Measurements from ENCODE around the gene ASPA.
A peak's percentile ranks its signal among the peaks of the same experiment; 100 is the strongest.
"Not testable (repeated sequence)": the region's sequence is repeated elsewhere in the genome, so short reads cannot be mapped to it uniquely, and the experiment has no call there.

ASPA gene

DNA sequence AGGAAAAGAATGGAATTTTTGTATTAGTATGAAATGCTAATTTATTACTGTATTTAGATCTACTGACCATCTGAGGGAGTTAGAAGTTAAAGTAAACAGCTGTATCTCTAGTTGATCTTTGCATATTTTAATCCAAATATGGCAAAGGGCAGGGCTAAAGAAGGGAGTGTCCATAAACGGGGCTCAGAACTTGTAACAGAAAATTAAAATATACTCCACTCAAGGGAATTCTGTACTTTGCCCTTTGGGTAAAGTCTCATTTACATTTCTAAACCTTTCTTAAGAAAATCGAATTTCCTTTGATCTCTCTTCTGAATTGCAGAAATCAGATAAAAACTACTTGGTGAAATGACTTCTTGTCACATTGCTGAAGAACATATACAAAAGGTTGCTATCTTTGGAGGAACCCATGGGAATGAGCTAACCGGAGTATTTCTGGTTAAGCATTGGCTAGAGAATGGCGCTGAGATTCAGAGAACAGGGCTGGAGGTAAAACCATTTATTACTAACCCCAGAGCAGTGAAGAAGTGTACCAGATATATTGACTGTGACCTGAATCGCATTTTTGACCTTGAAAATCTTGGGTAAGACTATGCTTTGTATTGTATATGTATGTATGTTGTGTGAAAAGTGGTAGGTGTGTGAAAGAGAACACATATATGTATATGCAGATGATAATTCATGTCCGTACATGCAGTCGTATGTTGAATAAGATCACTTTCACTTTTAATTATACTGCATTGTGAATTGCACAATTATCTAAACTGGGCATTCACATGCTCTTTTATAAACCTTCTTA is at the start of gene ASPA:
ASPA (plus strand) TSS at position 186 of the 799 bp plus-strand sequence; CDS start at position 349, 163 bp downstream.
- DNase-seq = no peak

DNA sequence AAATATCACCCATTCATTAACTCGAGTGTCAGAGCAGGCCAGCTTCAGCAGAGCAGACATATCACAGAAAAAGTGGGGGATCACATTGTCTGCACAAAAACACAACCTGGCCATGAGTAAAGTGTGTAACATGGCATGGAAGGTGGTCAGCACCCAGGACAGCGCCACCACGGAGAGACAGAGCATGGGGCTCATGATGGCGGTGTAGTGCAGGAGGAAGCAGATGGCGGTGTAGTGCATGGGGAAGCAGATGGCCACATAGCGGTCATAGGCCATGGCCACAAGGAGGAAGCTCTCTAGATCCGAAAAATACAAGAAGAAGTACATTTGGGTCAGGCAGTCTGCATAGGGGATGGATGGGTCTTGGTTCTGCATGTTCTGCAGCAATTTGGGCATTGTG is 42.6 kb upstream of the ASPA start:
- DNase-seq = peak; percentile 43

DNA sequence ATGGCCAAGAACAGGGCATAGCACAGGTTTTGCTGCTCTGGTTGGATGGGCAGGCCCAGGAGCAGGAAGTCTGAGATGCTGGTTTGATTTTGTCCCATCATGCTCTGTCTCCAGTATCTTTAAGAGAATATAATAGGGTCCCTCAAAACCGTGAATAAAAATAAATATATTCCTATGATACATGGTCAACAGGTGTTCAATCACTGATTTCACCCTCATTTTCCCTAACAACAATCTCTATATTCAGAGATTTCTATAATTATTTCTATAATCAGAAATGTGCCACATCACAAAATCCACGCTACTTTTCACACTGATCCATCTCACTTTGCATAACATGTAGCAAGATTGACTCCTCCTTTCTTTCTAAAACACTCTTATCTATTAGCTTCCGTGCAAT is 42.1 kb upstream of the ASPA start, which contains the start of gene OR1E2:
OR1E2 (minus strand) TSS at position 101 of the 400 bp plus-strand sequence; CDS start at position 101, 0 bp downstream.
- DNase-seq = no peak

DNA sequence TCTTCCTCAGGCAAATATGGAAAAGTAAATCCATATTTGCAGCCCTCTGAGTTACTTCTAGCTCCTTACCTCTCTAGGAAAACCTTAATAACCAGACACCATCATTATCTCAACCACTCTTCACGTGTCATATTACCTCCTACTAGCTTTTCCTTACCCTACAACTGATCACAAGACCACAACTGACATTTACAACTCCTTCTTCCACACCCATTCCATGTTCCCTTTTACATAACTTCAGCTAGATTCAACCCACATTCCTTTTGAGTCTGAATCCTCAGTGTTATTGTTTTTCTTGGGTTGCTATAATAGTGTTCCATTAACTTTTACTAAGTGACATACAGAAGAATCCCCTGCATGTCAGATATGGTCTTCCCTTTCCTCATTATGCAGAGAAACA is 37.4 kb upstream of the ASPA start:
- DNase-seq = no peak

DNA sequence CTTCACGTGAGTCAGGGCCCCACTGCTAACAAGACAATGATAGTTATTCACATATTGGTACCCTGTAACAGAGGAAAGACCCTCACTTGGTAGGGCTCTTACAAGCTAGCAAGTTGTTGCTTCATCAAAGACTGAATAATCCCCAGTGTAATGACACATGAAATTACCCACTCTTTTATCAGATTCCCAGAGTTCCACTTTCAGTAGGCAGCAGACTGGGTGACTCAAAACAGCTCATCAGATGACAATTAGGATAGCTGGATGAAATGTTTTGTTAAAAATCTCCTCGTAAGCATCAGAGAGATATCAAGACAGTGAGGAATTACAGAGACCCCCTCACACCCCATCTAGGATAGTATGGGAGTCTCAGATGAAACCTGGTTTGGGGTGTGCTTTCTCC is 35.3 kb upstream of the ASPA start:
- DNase-seq = no peak

DNA sequence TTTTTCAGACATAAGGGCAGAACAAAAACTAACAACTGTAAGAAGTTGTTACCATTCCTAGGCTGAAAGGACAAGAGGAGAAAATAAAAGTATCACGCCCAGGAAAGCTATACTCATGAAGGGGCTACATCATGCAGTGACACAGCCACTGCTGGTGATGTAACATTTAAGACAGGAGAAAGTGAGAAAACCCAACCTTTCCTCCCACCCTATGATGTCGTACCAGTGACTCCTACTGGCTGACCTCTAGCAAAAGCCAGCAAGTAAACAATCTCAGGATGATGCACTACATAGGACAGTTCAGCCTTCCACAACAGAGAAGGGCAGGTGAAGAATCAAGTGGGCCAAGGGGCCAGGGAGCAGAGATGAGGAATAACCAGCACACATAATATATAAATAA is 28.2 kb upstream of the ASPA start:
- no peak for DNase-seq

DNA sequence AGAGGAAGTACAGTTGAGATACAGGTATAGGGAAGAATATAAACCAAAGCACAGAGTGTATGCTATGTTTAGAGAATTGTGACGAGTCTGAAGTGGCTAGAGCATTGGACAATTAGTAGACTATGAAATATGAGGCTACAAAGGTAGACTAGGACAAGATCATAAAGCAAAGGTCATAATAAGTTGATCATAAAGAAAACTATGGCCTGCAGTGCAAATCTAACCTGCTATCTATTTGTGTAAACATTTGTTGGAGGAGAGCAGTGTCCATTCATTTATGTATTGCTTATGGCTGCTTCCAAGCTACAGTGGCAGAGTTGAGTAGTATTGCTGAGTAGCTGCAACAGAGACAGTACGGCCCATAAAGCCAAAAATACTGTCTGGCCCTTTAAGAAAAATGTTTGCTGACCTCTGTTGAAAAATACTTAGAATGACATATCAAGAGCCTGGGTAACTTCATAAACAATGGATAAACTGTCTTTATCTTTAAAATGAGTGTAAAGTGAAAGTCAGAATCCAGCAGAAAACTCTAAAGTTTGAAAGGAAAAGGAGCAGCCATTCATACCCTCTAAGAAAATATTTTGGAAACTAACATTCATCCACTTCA is 27.6 kb upstream of the ASPA start:
- DNase-seq = no peak

DNA sequence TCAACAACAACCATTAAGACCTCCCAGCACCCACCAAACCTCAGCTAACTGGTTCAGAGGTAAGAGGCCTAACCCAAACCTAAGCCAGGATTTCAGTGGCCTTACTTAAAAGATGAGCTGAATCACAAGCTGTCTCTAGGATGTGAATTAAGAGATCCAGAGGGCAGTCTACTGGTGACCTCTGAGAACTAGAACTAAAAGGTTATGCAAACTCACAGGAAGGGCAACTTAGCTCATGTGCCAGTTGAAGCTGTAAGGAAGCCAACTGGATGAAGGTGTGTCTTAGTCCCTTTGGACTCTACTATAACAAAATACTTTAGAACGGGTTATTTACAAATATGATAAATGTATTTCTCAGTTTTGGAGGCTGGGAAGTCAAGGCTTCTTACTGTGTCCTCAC is 9.4 kb upstream of the ASPA start:
- DNase-seq = not testable (repeated sequence)

DNA sequence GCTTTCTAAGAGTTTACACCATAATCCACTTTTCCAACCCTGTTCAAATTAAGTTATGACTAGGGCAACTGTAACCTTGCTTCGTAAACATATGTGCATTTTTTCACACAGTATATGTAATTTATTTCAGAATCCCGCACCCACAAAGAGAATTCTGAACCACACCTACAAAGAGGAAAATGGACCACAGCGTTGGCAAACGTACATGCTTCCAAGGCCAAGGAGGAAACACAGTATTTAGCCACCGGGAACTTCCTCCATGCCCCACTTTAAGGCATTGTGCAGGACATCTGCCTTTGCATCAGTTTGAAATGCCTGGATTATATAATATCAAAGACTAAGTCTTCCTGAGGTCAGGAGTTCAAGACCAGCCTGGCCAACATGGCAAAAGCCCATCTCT is 6.3 kb upstream of the ASPA start:
- DNase-seq = no peak

DNA sequence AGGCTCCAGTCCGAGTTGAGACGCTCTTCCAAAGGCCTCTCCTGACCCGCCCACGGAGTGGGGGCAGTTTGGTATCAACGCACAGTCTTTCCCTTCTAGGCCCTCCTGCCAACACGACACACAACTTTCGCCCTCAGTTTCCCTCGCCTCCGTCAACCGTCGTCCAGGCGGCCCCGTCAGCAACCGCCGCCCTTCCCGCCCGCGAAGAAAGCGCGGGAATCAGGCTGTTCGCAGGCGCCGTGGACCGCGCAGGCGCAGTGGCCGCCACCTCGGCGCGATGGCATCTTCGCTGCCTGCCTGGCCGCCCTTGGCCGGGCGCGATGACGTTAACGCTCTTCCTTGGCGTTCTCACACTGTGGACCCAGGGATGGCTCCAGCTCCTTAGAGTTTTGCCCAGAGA is 4.2 kb upstream of the ASPA start, which contains the start of gene SPATA22:
SPATA22 (minus strand) TSS at position 221 of the 400 bp plus-strand sequence. CDS start 2,494 bp downstream, outside the sequence.
- no peak for DNase-seq

DNA sequence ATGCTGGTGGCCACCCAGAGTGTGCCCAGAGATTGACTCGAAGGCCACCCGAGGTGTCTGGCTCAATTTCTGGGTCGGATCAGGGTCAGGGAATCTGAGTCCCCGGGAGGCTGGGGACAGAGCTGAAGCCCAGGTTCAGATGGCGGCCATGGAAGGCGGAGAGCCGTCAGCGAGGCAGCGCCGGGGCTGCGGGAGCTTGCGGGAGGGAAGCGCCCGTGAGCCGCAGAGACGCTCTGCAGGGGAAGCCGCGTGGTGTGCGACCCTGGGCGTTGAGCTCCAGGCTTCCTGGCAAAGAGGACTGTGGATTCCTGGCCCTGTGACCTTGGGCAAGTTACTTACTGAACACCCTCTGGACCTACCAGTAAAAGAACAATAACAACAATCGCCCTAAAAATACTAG is 3.7 kb upstream of the ASPA start:
- DNase-seq = no peak

DNA sequence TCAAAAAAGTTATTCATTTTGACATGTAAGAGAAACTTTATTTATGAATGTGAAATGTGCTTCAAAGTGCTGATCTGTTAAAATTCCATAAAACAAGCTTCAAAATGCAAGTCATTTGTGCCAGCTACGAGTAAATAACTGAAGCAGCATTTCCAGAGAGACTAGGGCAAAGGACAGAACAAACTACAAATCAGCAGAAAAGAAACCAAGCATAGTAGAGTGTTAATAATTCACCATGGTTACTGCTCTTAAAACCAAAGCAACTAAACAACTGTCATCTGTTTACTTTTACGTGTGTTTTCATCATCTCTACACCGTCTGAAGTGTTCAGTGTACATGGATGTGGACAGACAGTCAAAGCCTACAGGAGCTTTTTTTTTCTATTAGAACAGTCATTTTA is 1.6 kb upstream of the ASPA start:
- peak; percentile 41 for DNase-seq

DNA sequence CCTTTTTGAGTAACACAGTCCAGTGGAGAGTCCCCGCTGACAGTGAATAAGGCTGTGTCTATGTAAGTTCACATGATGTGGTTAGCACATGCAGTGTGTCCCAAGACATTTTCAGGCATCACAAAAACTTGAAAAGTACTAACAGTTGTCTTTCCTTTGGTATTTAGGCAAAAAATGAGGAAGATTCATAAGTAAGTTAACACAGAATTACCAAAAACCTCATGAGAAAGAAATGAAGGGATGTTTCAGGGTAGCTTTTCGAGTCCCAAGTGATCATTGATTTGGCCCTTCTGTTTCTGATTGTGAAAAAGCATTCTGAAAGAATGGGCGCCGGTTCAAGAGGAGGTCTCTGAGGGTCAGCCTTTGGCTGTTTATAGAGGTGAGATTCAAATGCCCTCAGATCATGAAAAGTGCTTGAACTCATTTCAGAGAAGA is 529 bp upstream of the ASPA start:
- no peak for DNase-seq

DNA sequence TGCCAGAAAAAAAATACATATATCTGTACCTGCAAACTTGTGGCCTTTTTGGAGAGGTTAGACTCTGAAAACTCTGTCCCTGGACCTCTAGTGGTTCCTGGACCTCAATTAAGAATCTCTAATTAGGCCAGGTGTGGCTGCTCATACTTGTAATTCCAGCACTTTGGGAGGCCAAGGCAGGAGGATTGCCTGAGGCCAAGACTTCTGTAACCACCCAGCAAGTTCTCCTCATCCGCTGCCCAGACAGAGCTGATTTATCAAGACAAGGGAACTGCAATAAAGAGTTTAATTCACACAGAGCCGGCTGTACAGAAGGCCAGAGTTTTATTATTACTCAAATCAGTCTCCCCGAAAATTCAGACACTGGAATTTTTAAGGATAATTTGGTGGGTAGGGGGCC is 4.2 kb downstream of the ASPA start:
- DNase-seq = no peak

DNA sequence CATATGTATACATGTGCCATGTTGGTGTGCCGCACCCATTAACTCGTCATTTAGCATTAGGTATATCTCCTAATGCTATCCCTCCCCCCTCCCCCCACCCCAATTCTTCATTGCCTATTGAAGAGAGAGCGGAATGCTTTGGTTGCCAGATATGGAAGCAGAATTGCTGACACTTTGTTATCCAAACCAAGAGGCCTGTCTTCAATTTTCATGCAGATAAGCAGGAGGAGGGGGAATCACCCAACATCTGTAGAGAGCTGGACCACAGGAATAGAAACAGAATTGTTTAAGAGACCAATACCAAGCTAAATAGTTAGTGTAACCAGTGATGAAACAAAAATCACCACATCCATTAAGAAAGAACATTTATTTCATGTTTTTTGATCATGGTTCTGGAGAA is 7.1 kb downstream of the ASPA start:
- DNase-seq = no peak

DNA sequence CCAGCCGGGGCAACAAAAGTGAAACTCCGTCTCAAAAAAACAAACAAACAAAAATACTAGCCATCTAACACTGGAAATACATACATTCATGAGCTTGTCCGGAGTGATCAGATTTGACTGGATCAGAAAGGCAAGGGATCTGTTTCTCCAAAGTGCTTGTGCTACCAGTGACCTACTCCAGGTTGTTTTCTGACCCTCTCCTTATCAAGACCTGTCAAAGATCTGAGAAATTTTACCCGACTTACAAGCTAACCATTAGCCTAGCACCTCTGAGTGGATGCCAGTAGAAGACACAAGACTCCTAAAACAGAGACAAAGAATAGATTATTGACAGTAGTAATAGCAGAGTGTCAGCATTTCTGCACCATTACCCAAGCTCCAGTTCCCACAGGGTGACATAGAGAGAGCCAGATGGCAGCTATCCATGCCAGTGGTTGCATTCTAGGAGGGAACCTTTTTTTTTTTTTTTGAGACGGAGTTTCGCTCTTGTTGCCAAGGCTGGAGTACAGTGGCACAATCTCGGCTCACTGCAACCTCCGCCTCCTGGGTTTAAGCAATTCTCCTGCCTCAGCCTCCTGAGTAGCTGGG is 9.8 kb downstream of the ASPA start:
- DNase-seq = peak; percentile 31

DNA sequence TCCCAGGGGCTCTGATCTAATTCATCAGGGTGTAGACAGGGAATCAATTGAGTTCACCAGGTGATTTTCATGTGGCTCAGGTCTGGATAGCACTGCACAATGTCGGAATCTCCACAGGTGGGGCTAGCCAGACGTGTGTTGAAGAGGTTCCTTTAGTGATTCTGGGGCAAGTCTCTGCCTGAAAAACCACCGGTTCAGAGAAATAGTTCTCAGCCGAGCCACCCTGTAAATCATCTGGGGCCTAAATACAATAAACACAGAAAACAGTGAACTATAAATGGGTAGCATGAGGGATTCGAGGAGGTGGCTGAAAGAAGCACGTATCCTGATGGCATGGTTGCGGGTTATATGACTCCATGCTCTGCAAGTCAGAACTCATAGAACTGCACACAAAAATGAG is 21.3 kb downstream of the ASPA start:
- DNase-seq = no peak

DNA sequence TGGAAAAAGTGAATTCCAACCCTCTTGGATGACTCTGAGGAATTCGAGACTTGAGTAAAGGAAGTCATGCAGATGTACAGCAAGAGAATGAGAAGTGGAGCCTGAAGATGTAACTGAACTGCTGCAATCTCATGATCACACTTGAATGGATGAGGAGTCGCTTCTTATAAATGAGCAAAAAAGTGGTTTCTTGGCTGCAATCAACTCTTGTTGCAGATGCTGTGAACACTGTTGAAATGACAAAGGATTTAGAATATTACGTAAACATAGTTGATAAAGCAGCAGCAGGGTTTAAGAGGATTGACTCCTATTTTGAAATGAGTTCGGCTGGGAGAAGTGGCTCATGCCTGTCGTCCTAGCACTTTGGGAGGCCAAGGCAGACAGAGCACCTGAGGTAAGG is 25.5 kb downstream of the ASPA start:
- no peak for DNase-seq

DNA sequence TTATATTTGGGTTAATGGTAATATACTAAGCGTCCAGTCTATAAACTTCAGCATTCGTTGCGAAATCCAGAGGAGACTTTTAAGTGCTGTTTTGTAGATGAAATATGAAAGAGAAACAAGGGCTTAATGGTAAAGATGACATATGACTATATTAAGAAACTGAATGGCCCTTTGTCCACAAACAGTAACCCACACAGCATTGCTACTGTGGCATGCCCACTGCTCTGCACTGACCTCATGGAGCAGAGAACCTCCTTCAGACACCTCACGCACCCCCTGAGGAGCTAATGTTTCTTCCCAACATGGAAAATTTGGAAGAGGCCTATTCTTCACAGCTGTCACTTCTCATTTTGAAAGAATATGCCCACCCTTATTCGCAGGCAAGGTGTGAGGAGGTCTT is 26.7 kb downstream of the ASPA start:
- no peak for DNase-seq

DNA sequence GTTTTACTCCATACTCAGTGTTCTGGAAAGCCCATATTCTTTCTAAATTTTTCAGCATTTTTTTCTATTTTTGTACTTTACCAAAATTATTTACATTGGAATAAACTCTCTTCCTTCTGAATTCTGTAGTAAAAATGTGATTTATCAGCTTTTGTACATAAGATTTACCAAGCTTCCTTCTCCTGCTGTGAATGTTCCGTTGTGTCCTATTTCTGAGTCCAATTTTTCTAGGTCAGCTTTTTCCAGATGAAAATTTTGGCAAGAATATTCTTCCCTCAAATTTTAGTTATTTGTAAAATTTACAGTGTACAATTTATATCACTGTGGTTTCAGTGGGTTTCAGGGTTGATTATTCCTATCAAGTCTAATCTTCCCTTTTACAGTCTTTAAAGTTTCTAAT is 27.5 kb downstream of the ASPA start:
- no peak for DNase-seq

DNA sequence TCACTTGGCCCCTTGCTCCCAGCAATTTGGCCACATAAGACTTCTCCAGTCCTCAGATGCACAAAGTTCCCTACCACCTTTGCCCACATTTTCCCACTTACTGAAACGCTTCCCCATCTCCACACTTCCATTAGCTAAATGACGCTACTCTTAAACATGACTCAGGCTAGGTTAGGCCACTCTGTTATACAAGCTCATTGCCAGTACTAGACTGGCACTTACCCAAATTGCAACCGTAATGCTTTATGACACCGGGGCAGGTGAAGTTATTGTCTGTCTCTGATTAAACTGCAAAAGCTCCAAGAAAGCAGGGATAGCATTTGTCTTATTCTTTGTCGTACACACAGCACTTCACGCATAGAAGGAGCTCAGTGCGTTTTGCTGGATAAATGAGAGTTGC is 29.2 kb downstream of the ASPA start:
- no peak for DNase-seq

DNA sequence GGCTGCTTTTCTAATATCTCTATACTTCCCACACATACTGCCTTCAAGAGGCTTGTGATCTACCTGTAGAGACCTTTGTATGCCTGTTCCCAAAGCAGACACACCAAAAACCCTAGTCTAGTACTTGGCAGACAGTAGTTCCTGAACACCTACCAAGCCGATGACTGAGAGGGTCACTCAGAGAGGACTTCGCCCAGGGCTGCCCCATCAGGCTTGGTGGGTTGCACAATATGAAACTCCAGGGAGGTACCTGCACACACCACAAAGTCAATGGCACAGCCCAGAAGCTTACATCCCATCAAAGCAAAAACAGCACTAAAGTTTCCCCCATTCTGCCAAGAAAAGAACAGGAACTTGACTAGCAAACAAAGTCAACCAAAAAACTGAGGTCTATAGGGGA is 30.3 kb downstream of the ASPA start:
- DNase-seq = no peak

DNA sequence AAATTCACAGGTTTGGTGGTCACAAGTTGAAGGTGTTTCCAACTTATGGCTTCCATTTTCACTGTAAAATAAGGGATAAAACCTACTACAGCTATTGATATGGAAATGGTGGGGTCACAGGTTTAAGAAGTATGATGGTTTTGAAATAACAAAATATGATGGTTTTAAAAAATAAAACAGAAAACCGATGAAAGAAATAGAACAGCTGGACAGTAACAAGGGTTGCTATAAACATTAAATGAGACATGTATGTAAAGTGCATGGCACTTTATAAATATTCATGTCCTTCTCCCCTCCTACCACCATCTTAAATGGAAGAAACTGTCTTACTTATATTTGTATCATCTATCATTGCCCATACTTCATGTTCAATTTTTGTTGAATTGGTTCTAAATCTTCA is 31.3 kb downstream of the ASPA start:
- DNase-seq = no peak

DNA sequence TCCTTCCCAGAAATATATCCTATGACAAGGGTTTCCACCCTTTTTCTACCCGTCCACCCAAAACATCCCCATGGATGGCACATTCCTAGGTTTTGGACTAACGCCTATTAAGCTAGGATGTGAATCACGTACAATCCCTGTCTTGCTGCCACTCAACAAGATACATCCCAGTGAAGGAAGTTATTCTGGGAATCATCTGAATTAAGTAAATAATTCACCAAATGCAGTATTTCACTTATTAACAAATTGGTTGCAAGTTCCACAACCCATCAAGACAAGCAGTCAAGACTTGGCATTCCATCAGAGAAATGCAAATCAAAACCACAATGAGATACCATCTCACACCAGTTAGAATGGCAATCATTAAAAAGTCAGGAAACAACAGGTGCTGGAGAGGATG is 32.1 kb downstream of the ASPA start:
- DNase-seq = no peak

Measured in RPMI8226 (cell line).